Gastroesophageal sphincter (tissue), 3 donors: ENCODE data around the gene OXLD1.

ENCODE experiments used
- CTCF ChIP-seq, 4 experiments: fragments of 200-600 bp in 2 of 4; fragments of 450-650 bp in 2 of 4; sonication (generic) in 1 of 4; IDR thresholded peaks; one replicate each; pipeline ENCODE4 v1.5.1; 2017 to 2019; ENCODE audit warnings: antibody characterized with exemption in 4 of 4, mild to moderate bottlenecking in 2 of 4, moderate library complexity in 2 of 4
- EP300 ChIP-seq: sonication (generic); formaldehyde crosslinking; IDR thresholded peaks from one replicate; pipeline ENCODE4 v1.6.1; 2017; ENCODE audit warnings: antibody characterized with exemption, mild to moderate bottlenecking
- POLR2A ChIP-seq, 2 donors: fragments of 450-650 bp; IDR thresholded peaks; one replicate each; pipeline ENCODE4 v1.6.1; 2017; ENCODE audit warnings: antibody characterized with exemption in 2 of 2, mild to moderate bottlenecking in 2 of 2, moderate library complexity in 1 of 2
- POLR2AphosphoS5 ChIP-seq: sonication (generic); formaldehyde crosslinking; IDR thresholded peaks from one replicate; pipeline ENCODE4 v1.6.1; 2017; ENCODE audit warnings: antibody characterized with exemption

GRCh38 chr17:81697261-81698044 is 31.0 kb upstream of the OXLD1 start:
- TF ChIP-seq CTCF (IDR thresholded peaks at IDR 0.05) (no peak), POLR2A (IDR thresholded peaks at IDR 0.05) (no peak), POLR2AphosphoS5 (no peak), EP300 (no peak)
